Stimulated activated CD4-positive, alpha-beta T cell treated with anti-CD3 and anti-CD28 coated beads, Interleukin-4, amount 100 ng/mL, for 48 hours (primary cell): ENCODE data around the gene ZFP92.

Experiments
- DNase-seq, 2 donors: peaks; one replicate each; pipeline ENCODE4 v3.0.0-alpha.2; 2020; ENCODE audit warnings: low read depth in 2 of 2

The ZFP92 gene

DNA sequence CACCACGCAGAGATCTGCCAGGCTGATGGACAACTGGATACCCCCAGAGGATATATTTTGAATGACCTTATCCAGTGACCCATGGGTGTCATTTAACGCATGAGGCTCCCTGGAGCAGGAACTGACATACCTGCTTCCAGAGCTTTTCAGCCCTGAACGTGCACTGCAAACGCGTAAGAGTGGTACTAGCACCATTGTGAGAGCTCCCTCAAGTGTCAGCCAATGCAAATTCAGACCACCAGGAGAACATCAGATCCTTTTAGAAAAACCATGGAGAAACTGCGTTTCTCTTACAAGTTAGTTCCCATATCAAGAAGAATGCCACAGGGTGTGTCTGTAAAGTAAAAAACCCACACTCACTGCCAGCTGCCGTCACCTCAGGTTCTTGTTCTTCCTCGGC, 27.3 kb downstream of the ZFP92 start:
- no peak for DNase-seq

DNA sequence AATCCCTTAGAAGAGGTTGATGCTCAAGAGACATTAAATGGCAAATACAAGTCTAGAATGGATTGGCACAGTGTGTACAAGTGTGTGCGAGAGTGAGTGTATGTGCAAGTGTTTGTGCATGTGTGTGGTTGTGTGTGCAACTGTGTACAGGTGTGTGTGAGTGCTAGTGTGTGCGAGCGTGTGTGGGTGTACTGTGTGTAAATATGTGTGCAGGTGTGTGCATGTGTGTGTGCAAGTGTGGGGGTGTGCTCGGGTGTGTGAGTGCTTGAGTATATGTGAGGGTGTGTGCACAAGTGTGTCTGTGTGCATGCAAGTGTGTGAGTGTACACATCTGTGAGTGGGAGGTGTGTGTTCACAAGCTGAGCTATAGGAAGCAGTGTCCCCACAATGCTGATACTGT, 28.7 kb downstream of the ZFP92 start:
- no peak for DNase-seq

DNA sequence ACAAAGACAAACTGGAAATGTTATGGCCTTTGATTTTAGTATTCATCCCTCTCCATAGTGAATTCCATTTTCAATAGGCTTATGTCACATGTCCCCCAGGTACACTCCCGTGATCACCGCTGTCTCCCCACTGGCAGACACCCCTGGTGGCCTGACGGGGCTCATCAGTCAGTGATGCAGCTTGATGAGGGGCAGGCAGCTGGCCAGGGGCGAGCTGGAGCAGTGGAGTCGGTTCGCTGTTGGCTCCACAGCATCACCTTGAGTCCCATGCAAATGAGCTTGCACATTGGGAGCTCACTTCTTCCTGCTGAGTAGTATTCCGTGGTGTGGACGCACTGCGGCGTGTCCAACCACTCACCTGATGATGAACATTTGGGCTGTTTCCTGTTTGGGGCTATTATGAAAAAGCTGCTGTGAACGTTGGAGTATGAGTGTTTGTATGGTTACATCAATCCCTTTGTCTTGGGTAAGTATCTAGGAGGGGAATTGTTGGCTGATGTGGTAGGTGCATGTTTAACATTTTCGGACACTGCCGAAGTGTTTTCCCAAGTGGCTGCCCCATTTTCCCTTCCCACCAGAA, 29.4 kb downstream of the ZFP92 start:
- DNase-seq = no peak

DNA sequence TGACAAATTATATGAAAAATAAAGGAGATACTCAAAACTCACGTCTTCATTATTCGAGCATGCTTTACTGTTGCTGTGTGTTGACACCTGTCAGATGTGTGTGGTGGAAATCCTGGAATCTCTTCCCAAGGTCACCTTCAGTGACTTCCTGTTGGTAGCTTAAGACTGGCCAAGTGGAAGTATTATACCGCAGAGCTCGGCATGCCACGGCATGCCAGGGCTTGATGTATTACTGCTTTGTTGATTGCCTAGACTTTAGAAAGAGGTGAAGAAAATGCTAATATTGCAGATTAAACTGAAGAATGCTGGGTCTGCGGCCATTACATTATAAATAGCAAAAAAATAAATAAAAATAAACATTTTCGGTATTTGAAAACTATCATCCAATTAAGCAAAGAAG, 30.0 kb downstream of the ZFP92 start:
- no peak for DNase-seq

DNA sequence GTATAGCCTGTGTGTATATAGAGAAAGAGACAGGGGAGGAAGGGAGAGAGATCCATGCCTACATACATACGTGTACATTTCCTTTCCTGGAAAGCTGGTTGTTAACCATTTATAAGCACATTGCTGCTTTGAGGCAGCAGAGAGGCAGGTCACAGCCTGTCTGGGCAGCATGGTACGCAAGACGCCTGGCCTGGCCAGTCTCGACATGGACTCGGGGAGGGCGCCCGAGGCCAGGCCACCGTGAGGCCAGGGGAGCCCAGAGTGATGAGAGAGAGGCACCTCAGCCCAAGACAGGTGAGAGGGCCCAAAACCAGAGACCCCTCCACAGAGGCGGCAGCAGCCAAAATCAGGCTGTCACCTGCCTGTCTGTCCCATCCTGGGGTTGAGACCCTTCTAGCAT, 30.7 kb downstream of the ZFP92 start:
- DNase-seq = no peak

DNA sequence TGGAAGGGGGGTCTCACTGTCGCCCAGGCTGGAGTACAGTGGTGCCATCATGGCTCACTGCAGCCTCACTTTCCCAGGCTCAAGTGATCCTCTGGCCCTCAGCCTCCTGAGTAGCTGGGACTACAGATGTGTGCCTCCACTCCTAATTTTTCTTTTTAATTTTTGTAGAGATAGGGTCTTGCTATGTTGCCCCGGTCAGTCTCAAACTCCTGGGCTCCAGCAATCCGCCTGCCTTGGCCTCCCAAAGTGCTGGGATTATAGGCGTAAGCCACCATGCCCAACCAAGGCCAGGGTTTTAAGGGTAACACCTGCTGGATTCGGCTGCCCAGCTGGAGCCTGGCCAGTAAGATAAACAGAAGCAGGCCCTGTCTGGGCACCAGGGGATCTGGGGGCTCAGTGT, 31.2 kb downstream of the ZFP92 start:
- no peak for DNase-seq

DNA sequence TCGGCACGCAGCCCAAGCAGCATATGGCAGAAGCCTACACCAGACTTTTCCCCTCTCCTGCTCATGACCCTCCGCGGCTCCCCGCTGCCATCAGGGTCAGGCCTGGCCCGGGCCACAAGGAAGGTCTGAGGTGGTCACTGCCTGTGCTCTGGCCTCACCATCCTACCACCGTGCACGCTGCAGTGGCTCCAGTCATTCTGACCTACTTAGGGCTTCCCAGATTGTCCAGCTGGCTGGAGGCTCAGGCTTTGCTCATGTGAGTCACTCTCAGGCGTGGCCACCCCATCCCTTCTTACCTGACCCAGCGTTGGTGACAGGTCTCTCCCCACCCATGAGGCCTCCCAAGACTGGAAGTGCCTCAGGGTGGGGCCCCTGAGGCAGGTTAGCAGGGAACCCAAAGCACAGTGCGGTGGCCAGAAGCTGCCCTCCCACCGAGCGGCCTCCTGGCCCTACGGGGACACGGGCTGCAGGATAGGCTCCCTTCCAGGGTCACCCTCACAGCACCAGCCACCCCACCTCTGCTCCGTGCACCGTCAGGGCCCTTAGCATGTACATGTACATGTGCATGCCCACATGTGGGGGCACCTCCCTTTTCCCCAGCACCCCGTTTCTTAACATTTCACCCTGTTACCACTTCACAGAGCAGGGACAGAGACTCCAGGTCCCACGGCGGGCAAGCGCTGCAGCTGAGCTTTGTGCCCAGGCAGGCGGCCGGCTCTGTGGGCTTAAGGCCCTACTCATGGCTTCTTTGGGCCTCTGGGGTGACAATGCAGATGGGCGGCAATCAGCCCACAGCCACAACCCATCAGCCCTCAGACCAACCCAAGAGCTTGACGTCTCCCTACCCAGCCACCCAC, 32.4 kb downstream of the ZFP92 start:
- no peak for DNase-seq

DNA sequence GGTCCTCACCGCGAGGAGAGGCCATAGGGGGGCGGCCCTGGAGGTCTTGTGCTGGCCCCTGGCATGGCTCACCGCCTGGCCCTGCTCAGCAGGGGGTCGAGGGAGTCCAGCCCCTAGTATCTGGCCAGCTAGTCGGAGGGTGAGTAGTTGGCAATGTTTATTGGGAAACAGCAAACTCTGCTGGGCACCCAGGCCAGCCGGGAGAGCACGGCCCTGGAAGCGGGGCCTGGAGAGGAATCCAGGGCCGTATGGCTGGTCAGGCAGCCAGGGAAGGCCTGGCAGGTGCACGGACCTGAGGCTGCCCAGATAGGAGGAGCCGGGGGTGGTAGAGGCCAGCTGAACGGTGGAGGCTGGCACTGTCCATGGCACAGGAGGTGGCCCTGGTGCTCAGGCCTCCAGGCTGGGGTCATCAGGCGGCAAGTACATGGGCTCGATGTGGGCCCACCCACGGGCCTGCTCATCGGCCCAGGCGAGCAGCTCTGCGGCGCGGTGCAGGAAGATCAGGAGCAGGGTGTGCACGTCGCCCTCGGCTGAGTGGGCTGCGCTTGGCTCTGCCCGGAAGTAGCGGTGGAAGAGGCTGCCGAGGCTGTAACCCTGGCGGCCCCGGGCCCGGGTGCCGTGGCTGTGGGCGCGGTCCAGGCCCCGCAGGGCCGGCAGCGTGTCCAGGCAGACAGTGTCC, 33.2 kb downstream of the ZFP92 start:
- no peak for DNase-seq

DNA sequence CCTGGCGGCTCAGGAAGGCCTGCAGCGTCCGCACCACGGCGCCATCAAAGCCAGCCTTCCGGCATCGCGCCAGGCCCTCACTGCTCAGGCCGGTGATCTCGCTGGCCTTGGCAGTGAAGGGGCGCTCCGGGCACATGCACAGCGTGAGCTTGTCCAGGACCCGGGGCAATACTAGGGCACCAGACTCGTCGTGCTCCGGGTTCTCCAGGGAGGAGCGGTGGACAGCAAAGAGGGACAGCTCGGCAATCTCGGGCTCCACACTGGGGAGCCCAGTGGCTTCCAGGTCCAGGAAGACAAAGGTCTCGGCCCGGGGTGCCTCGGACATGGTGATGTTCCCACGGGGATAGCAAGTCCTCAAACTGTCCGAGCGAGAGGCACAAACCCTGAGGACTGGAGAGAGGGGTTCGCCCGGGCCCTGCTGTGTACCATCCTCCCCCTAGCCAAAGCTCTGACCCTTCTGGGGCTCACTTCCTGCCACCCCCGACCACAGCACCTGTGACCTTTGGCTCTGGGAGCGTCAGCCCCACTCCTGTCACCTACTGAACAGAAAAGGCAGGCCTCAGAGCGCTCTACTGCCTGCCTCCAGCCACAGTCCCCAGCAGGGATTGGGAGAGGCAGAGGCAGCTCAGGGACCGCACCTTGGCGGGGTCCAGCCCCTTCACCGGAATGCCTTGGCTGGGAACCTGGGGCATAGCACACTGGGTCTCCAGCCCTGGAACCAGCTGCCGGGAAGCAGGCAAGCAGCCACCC, 34.0 kb downstream of the ZFP92 start:
- DNase-seq = no peak

DNA sequence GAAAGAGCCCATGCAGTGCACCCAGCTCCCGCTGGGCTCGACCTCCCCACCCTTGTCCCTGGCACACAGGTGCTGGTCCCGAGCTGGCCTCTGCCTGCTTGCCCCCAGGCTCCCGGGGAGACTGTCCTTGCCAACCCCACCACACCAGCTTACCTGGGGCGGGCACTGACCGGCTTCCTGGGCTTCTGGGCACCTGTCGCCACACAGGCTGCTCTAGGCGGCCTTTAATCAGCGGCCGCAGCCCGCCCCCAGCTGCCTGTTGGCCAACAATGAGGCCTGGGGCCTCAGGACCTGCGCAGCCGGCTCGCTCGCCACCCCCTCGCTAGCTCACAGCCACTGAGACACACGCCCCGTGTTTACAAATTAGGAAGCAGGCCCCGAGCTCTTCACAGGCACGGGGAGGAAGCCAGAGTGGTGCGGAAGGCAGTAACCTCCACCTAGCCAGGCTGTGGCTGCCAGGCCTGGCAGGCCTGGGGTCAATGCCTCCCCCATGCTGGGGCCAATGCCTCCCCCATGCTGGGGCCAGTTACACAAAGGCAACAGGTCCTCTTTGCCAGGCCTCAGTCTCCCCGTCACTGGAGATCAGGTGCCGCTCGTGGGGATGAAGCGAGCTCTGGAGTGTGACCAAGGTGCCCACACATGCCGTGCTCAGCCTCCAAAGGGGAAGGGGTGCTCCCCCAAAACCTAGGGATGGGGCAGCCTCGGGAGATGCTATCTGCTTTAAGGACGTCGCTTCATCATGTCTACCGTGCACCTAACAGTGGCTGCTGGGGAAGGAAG, 34.8 kb downstream of the ZFP92 start, which contains the start of gene TREX2:
Gene TREX2 (minus strand): TSS at position 201 of the 780 bp plus-strand sequence. CDS start 626 bp downstream, outside the sequence.
- no peak for DNase-seq

DNA sequence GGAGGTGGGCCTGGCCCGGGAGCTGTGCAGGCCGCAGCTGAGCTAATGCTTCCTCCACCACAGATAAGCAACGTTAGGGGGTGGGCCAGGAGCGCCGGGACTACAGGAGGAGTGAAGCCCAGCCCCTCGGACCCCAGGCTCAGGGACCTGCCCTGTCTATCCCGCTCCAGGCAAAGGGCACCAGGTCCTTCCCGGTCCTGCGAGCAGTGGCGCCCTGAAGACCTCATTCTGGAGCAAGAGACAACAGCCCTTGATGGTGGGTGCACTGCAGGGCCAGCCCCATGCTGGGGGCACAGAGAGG, 35.3 kb downstream of the ZFP92 start:
- no peak for DNase-seq

DNA sequence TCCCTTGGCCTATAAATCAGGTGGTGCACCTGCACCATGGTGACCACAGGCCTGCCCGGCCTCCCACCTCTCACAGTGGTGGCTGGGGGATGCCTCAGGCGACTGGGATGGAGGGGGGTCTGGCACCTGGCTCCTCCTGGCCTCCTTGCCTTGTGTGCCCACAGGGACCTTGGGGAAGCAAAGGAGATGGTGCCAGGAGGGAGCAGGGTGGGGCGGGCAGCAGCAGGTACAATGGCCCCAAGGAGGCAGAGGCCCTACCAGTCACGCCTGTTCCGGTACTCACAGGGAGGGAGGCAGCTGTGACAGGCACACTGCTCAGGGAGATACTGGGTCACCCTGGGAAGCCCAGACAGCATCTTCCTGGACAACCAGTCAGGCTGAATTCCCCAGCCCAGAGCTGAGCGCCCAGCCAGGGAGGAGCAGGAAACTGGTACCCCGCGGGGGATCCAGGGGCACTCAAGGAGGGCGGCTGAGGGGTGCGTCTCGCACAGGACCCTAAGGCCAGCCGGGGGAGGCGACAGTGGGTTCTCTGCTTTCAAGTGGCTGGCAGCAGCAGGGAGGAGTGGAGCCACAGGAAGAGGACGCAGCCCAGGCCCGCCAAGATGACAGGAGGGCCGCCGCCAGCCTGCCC, 35.8 kb downstream of the ZFP92 start:
- DNase-seq = no peak

DNA sequence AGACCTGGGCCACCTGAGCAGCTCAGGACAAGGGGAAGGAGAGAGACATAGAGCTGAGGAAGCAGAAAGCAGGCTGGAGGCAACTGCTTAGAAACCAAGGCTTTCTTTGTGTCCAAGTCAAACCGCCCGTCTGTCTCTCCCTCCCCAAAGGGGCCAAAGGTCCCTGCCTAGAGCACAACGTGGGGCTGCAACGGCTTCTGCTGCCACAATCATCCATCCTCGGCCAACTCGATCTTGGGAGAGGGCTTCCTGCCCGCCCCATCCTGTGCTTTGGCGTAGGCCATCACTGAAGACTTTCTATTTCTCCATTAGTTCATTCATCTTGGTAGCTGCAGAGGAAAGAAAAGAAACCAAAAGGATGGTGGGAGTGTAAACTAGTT, 36.3 kb downstream of the ZFP92 start:
- no peak for DNase-seq

DNA sequence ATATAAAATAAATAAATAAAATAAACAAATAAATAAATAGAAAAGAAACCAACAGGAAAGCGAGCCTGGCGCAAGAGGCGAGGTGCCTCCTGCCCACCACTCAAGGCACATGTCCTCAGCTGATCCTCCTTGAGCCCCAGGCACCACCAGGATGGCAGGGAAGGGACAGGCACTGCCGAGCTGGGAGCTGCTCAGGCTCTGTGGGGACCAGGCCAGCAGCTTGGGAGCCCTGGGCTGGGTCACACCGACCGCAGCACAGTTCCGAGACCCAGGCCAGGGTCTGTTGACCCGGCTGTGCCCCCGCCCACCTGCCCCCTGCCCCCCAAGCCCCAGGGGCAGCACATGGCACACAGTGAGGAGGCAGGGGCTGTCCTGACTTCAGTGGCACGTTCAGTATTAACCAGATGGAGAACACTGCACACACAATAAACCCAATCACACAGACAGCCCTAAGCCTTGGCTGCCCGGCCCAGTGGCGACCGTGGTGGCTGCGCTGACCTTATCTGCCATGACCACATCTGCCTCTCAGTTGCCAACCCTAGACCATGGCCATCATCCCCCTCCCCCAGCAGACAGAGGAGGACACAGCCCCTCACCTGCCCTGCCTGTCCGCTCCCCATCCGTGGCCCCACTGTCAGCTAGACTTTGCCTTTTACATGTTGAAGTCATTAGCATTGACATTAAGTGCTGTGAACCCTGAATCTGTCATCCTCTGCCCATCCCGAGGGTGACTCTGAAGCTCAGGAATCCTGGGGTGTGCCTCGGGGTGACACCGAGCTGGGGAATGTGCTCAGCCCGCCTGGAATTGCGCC, 37.5 kb downstream of the ZFP92 start:
- no peak for DNase-seq

DNA sequence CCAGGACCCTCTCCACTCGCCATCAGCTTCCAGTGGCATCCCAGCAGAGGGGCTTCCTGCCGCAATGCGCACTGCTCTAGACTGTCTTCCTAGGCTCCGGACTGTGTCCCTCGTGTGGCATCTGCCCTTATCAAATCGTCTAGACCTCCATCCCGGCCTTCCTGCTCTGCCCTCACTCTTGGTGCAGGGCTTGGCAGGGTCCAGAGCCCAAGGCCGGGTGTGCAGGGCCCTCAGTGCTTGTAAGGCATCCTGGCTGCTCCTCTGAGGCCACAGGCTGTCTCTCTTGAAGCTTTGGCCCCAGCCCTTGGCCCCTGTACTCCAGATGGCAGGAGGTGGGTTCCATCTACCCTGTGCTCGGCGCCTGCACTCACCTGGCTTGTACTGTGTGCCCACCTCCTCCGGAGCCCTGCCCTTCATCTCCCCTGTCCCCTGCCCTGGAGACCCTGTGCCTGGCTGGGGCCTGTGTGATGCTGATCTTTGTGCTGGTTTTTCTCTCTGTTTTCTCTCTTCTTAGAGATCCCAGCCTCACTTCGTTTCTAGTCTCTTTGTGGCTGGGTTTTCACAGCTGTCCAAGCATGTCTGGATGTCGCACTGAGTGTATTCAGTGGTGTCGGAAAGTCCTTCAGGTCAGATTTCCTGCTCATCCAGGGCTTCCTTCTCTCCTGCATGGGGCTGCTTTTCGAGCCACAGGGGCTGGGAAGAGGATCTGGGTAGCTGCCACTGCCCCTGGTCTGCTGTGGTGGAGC, 38.3 kb downstream of the ZFP92 start:
- no peak for DNase-seq

DNA sequence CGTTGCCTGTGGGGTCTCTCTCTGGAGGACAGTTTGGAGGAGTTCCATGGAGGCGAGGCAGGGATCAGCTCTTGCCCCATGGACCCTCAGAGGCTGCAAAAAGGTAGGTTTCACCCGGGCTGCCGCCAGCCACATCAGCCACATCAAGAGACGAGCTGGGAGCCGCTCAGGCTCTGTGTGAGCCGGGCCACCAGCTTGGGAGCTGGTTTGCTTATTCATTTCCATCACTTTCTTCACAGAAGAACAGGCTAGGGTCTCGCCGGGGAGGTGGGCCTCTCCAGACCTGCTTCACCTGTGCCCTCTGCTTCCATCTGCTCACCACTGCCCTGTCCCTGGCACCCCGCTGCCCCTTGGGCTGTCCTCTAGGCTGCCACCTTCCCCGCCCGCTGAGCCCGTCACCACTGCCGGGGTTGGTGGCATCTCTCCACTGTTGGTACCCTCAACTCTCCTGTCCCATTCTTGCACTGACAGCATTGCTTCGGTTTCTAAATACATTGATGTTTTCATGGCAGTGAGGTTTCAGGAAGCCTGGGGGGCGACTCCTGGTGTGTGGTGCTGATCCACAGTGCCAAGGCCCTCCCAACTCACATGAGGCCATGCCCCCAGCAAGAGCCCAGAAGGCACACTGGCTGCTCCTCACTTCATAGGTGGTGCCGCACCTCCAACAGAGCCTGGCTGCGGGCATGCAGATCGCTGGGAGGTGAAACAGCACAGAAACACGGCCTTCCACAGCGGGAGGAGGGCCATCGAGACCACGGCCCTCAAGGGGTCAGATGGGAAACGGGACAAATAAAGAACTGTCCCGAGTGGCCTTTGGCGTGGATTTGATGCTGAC, 39.1 kb downstream of the ZFP92 start:
- no peak for DNase-seq

DNA sequence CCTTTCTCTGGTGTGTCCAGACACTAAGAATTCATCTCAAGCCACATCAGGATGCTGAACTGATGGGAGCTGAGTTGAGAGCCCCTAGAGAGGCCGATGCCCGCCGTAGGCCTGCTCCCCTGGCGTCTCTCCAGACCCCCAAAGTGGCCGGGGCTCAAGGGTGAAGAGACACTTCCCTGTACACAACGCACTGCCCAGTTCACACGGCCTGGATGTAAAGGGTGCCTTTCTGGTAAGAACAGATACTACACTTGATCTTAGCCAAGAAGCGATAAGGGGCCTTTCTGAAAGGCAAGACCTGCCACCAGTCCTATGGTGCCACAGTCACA, 39.6 kb downstream of the ZFP92 start:
- DNase-seq = no peak

DNA sequence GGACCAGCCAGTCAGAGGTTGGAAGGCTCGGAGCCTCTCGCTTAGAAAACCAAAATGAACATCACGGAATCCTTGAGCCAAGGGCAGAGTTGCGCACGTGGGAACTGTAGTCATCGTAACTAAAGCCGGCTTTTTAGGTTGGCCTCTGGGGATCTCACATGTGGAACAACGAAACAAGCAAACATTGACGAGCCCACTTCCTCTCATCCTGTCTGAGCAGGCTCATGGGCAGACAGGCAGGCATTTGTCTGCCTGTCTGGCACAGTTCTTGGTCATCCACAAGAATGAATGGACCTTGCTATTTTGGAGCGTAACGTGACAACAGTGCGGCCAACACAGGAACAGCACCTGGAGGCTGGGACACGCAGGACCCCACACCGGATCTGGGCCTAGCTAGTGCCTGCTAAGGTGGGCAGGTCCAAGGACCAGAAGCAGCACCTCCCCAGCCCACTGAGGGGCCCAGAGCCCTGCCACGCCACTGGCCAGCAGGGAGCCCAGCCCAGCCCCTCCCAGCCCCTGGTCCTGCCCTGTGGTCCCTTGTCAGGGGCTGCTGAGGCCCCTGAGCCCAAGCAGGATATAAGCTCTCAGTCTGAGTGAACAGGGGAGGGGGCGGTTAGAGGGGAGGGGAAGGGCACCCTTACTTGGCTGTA, 43.8 kb downstream of the ZFP92 start:
- no peak for DNase-seq
